Kidney (tissue), 14 donors: ENCODE results near the gene CTBS. TPM values are rescaled to one million over a fixed set of nuclear protein-coding genes. Genes with fewer than 3 reads are reported as not detected.
"Not testable (repeated sequence)": the region's sequence is repeated elsewhere in the genome, so short reads cannot be mapped to it uniquely, and the experiment has no call there.

Experiments used
- DNase-seq, 5 donors: peaks; one replicate each; pipeline ENCODE4 v3.0.0-alpha.2; 2013 to 2020
- FAIRE-seq: peaks from 2 replicates; lab custom pipeline; 2012; peaks lifted over from hg19 to GRCh38; lab: Jason Lieb, UNC
- H3K27ac ChIP-seq, 2 donors: one replicate each; pipeline ENCODE4 v1.7.0; 2013; ENCODE audit warnings: low read depth in 2 of 2, low read length in 2 of 2, inconsistent platforms in 1 of 2
- H3K27me3 ChIP-seq: one replicate; pipeline ENCODE4 v1.7.1; 2013; ENCODE audit warnings: low read length, inconsistent platforms; ENCODE audit not compliant: control insufficient read depth, insufficient read depth
- H3K36me3 ChIP-seq, 3 donors: one replicate each; pipeline versions ENCODE4 v1.7.0 to v1.7.1; 2013; ENCODE audit warnings: low read length in 3 of 3, control low read depth in 1 of 3, inconsistent platforms in 1 of 3; ENCODE audit not compliant: insufficient read depth in 3 of 3, control insufficient read depth in 2 of 3
- H3K4me1 ChIP-seq, 3 donors: one replicate each; pipeline versions ENCODE4 v1.7.0 to v1.7.1; 2013; ENCODE audit warnings: low read length in 3 of 3, inconsistent platforms in 1 of 3, low read depth in 1 of 3; ENCODE audit not compliant: control insufficient read depth in 2 of 3, insufficient read depth in 2 of 3
- H3K4me3 ChIP-seq, 3 donors: one replicate each; pipeline versions ENCODE4 v1.7.0 to v1.8.1; 2013; ENCODE audit warnings: low read length in 3 of 3, control low read depth in 1 of 3, inconsistent platforms in 1 of 3
- H3K9ac ChIP-seq, 3 donors: one replicate each; pipeline versions ENCODE4 v1.7.0 to v1.7.1; 2013; ENCODE audit warnings: low read length in 3 of 3, control low read depth in 1 of 3, inconsistent platforms in 1 of 3
- H3K9me3 ChIP-seq, 3 donors: one replicate each; pipeline versions ENCODE4 v1.7.0 to v1.7.1; 2013; ENCODE audit warnings: low read length in 3 of 3, control low read depth in 1 of 3, inconsistent platforms in 1 of 3; ENCODE audit not compliant: control insufficient read depth in 2 of 3, insufficient read depth in 1 of 3
- intact Hi-C: fragments of 100-400 bp; cut with DNase I; formaldehyde crosslinking; loops from one replicate; pipeline ENCODE4 v1.11.1; 2022
- polyA plus RNA-seq: library from polyadenylated mRNA; stranded (reverse); fragments of 350-450 nt; fragmentation: Illumina TruSeq; extraction: RNeasy Lipid Tissue Mini Kit (QIAGEN cat#74804); gene quantifications from one replicate; pipeline ENCODE4 v1.2.3, GENCODE V29; 2014; ENCODE audit warnings: low read depth, low replicate concordance; ENCODE audit not compliant: insufficient read depth
- total RNA-seq: library from RNA; stranded (reverse); fragmentation: NEBNext Ultra II Directional; extraction: Animal tissue kit (Norgen Biotek cat#: 25700); gene quantifications from one replicate; pipeline ENCODE4 v1.2.1, GENCODE V29; 2021
- TF ChIP-seq, protein P1 (sequence below): IDR thresholded peaks from 3 replicates; pipeline ENCODE4 v1.5.1; 2012; ENCODE audit warnings: mild to moderate bottlenecking, moderate library complexity, borderline replicate concordance; ENCODE audit not compliant: insufficient read depth; ENCODE audit errors: extremely low read depth
- donor health status: control.
- donor health status: control.
- donor health status: control.
- donor health status: control.
- donor health status: control.
- donor health status: DM: yes; HTN: yes; CAD: no.
- donor health status: Normal renal cell carcinoma (clear cell type).

CTBS gene
- total and polyA plus RNA-seq, 2 donors from 2014 or later = 19.1 to 32.0 TPM

DNA sequence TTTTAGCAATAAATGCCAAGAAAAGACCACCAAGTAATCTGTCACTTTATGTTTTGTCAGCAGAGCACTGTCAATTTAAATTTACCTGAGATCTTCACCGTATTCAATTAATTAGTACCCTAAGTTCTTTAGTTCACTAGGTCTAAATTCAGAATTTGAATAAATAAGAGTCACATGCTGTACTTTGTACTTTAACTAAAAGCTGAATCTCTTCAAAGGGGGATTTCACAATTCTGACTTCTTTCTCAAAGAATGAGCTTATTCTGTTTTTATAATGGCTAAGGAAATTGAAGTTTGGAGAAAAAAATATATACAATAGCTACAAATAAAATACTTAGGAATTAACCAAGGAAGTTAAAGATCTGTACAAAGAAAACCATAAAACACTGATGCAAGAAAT is 65.7 kb downstream of the CTBS start:
- Histone ChIP-seq H3K27ac (no peak overlapping the region), H3K9ac (no peak overlapping the region), H3K36me3 (no peaks in the 10 kb centered on the region), H3K27me3 (no peaks in the 10 kb centered on the region), H3K4me3 (no peak overlapping the region), H3K4me1 (peaks cover 2 to 9% (median 7%) of the 10 kb centered on the region in 3 donors), H3K9me3 (peaks cover 0 to 5% (median 0%) of the 10 kb centered on the region in 3 donors)
- intact Hi-C loops = no loop called here
- TF ChIP-seq, protein P1, sequence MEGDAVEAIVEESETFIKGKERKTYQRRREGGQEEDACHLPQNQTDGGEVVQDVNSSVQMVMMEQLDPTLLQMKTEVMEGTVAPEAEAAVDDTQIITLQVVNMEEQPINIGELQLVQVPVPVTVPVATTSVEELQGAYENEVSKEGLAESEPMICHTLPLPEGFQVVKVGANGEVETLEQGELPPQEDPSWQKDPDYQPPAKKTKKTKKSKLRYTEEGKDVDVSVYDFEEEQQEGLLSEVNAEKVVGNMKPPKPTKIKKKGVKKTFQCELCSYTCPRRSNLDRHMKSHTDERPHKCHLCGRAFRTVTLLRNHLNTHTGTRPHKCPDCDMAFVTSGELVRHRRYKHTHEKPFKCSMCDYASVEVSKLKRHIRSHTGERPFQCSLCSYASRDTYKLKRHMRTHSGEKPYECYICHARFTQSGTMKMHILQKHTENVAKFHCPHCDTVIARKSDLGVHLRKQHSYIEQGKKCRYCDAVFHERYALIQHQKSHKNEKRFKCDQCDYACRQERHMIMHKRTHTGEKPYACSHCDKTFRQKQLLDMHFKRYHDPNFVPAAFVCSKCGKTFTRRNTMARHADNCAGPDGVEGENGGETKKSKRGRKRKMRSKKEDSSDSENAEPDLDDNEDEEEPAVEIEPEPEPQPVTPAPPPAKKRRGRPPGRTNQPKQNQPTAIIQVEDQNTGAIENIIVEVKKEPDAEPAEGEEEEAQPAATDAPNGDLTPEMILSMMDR = no peak
- DNase-seq (no peak), FAIRE-seq (no peak)

DNA sequence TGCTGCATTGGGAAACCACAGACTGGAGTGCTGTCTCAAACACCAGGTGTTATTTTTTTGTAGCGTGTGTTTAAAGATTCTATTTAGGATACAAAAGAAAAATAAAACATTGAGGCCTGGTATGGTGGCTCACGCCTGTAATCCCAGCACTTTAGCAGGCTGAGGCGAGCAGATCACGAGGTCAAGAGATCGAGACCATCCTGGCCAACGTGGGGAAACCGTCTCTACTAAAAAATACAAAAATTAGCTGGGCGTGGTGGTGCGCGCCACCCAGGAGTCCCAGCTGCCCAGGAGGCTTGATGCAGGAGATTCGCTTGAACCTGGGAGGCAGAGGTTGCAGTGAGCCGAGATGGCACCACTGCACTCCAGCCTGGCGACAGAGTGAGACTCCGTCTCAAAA is 66.4 kb downstream of the CTBS start:
- H3K9ac ChIP-seq, DNase-seq, H3K27ac ChIP-seq, H3K9me3 ChIP-seq, H3K27me3 ChIP-seq, H3K4me3 ChIP-seq, H3K36me3 ChIP-seq, FAIRE-seq, intact Hi-C loops: not testable (repeated sequence)
- H3K4me1 ChIP-seq = peaks cover 2 to 14% (median 11%) of the 10 kb centered on the region in 3 donors

DNA sequence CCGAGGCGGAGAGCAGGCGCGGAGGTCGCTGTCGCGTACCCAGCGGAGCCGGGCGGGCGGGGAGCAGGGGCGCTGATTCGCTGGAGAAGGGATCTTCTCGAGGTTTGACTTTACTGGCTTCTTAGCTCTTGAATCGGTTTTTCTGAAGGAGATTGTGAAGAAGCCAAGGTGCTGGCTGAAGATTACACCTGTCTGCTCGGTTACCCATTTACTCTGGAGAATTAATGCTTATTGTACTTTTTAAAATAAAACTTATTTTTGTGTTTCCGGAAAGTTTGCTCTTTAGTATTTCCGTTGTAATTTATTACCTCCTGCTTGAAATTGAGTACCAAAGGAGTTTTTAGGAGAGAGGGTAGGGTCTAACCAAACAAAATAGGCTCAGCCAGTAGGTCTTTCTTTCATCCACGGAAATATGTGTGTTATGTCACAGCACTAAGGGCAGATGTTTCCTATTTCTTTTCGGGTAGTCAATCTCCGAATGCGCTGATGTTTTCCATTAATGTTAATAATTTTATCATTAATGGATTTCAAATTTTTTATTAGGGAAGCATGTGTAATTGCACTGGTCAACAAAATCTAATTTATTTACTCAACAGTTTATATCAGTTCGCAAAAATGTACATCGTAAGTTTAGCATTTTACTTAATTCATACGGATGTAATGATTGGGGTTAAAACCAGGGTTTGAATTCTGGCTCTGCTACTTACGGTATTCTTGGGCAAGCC is 67.3 kb downstream of the CTBS start:
- TF ChIP-seq, protein P1 = no peak

GRCh38 chr1:84506002-84506728 is 68.1 kb downstream of the CTBS start, which contains the start of the genes GNG5 and SPATA1:
Gene GNG5, minus strand, starts transcription at chr1:84506581. Its CDS starts 490 bp downstream, at chr1:84506091.
Gene SPATA1, plus strand, starts transcription at chr1:84506386. Its CDS starts 9,974 bp downstream, at chr1:84516360.
- intact Hi-C loops = no loop called here

More for the DNA sequence above, 67.3 kb downstream of the CTBS start:
- Histone ChIP-seq H3K27ac (peak overlapping the region; percentile 94 to 99), H3K9me3 (peaks cover 0 to 5% (median 0%) of the 10 kb centered on the region in 3 donors), H3K4me1 (peaks cover 2 to 14% (median 13%) of the 10 kb centered on the region in 3 donors), H3K36me3 (no peaks in the 10 kb centered on the region), H3K9ac (peak overlapping the region; percentile 80 to 82 (median 81)), H3K4me3 (peak overlapping the region; percentile 82 to 90 (median 84)), H3K27me3 (no peaks in the 10 kb centered on the region)
- DNase-seq (no peak), FAIRE-seq (no peak)
- intact Hi-C loops = no loop called here

More at GRCh38 chr1:84506002-84506728, 68.1 kb downstream of the CTBS start, which contains the start of the genes GNG5 and SPATA1:
- TF ChIP-seq, protein P1 = no peak
- H3K27me3 ChIP-seq = no peaks in the 10 kb centered on the region
- peak within 1 kb of the TSS; percentile 87 to 99 (median 92) for H3K9ac ChIP-seq
- peaks cover 0 to 5% (median 0%) of the 10 kb centered on the region in 3 donors for H3K9me3 ChIP-seq
- H3K27ac ChIP-seq = peak within 1 kb of the TSS; percentile 94 to 99
- peak within 1 kb of the TSS; percentile 84 to 98 (median 94) for H3K4me3 ChIP-seq
- peak; percentile 98 to 100 (median 99) for DNase-seq
- no peak for FAIRE-seq
- no peaks in the 10 kb centered on the region for H3K36me3 ChIP-seq
- H3K4me1 ChIP-seq = peaks cover 2 to 14% (median 13%) of the 10 kb centered on the region in 3 donors
